ENCODE measurements around the gene ANKRA2.

ANKRA2 gene

DNA sequence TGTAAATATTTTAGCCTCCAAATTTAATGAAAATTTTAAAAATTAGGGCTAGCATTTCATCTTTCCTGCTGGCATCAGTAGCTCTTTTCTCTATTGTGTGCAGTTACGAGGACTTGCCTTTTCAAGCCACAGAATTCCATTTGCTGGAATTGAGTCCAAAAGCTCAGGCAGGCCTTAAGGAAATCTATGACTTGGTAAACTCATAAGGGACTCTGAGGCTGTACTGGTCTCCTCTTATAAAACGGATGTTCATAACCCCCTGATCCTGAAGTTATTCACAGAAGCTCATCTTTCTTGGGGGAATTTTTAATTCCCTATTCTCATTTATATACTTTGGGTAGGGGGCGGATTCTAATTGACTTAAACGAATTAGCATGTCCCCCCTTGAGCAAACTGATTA is 23.4 kb downstream of the ANKRA2 start:
- Histone ChIP-seq H3K9ac (ENCODE audit: low read length) (no peak overlapping the region), H3K27me3 (ENCODE audit: control insufficient read depth, insufficient read depth, low read length) (no peaks in the 10 kb centered on the region), H3K4me1 (ENCODE audit: control insufficient read depth, insufficient read depth, low read length) (peaks cover 41% of the 10 kb centered on the region), H3K9me3 (ENCODE audit: control insufficient read depth, low read length) (no peaks in the 10 kb centered on the region), H3K4me3 (ENCODE audit: low read length) (no peak overlapping the region), H3K36me3 (ENCODE audit: control insufficient read depth, insufficient read depth, low read length) (no peaks in the 10 kb centered on the region)

DNA sequence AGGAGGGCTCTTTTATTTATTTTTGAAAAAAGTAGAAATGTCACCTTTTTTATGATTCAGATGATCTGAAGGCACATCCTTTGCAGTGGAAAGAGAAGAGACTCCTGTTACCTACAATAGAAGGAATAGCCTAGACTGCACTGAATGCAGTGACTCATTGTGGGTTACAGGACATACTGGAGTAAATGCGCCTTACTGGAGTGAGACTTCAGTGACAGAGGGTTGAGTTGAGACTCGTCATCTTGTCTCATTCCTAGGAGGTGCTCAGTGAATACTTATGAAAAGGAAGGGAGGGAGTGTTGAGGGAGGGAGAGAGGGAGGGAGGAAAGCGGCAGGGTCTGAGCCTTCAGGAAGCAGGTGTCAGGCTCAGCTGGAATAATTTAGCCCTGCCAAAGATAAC is 25.2 kb downstream of the ANKRA2 start:
- Histone ChIP-seq H3K27me3 (ENCODE audit: control insufficient read depth, insufficient read depth, low read length) (no peaks in the 10 kb centered on the region), H3K4me3 (ENCODE audit: low read length) (no peak overlapping the region)

DNA sequence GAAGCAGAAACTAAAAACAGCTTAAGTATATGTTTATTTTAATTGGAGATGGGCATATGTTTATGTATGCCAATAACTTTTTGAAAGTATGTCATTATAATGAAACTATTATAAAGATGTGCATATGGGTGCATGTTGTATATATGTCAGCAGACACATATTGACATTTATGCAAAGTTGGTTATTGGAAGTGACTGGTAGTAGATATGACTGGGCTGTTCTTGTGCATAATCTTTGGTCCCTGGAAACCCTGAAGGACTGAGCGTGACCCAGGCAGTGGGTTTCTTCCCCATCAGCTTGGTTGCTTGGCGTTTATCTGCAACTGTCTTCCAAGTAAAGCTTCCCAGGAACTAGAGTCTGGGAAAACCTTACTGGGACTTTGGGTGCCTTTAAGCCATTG is 25.7 kb downstream of the ANKRA2 start:
- Histone ChIP-seq H3K27me3 (ENCODE audit: control insufficient read depth, insufficient read depth, low read length) (no peaks in the 10 kb centered on the region), H3K4me3 (ENCODE audit: low read length) (no peak overlapping the region), H3K9ac (ENCODE audit: low read length) (no peak overlapping the region), H3K9me3 (ENCODE audit: control insufficient read depth, low read length) (no peaks in the 10 kb centered on the region), H3K4me1 (ENCODE audit: control insufficient read depth, insufficient read depth, low read length) (peaks cover 35% of the 10 kb centered on the region), H3K36me3 (ENCODE audit: control insufficient read depth, insufficient read depth, low read length) (no peaks in the 10 kb centered on the region)

More for the DNA sequence above, 25.2 kb downstream of the ANKRA2 start:
- H3K4me1 ChIP-seq (ENCODE audit: control insufficient read depth, insufficient read depth, low read length): peaks cover 40% of the 10 kb centered on the region
- no peaks in the 10 kb centered on the region for H3K9me3 ChIP-seq (ENCODE audit: control insufficient read depth, low read length)
- H3K9ac ChIP-seq (ENCODE audit: low read length): no peak overlapping the region
- H3K36me3 ChIP-seq (ENCODE audit: control insufficient read depth, insufficient read depth, low read length): no peaks in the 10 kb centered on the region

DNA sequence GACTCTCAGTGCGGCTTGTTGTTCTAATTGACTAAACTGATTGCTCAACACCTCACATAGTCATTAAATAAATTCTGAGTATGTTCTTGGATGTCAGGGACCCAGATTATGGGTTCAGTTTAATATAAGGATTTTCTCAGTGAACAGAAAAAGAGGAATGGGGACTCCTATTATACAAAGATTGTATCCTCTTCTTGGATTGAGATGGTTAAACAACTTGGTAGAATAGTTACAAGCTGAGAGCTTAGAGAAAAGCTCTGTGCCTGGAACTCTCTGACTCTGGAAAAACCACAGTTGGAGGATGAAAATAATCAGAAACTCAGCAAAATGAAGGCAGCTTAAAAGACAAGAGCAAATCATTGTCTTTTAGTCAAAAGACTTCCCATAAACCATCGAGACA is 30.5 kb downstream of the ANKRA2 start:
- Histone ChIP-seq H3K4me1 (ENCODE audit: control insufficient read depth, insufficient read depth, low read length) (no peaks in the 10 kb centered on the region), H3K36me3 (ENCODE audit: control insufficient read depth, insufficient read depth, low read length) (no peaks in the 10 kb centered on the region), H3K4me3 (ENCODE audit: low read length) (no peak overlapping the region), H3K27me3 (ENCODE audit: control insufficient read depth, insufficient read depth, low read length) (no peaks in the 10 kb centered on the region), H3K9me3 (ENCODE audit: control insufficient read depth, low read length) (no peaks in the 10 kb centered on the region), H3K9ac (ENCODE audit: low read length) (no peak overlapping the region)

DNA sequence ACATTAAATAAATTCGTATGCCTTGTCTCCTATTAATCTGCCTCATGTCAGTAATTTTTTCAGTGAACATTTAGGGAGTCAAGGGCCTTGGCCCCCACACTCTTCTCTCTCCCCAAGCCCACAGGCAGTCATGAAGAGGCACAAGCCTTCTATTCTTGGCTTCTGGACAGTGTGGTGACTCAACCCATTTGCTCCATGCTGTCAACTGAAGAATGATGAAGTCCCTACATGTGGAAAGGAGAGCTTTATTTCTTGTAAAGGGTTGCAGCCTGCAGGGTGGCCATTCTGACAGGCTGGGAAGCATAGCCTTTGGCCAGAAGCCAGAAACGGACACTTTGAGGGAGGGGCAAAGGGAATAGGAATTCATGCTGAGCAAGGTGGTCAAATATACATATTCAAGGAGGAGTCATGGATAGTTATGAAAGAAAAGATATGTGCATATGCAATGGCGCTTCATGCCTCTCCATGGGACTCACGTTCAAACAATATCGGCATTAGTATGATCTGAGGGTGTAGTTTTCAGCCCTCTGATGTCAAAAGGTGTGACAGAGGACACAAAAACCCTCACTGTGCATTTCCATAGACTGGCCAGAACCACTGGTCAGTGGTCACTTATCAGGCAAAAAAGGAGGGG is 31.3 kb downstream of the ANKRA2 start:
- Histone ChIP-seq H3K4me3 (ENCODE audit: low read length) (no peak overlapping the region), H3K27me3 (ENCODE audit: control insufficient read depth, insufficient read depth, low read length) (no peaks in the 10 kb centered on the region), H3K36me3 (ENCODE audit: control insufficient read depth, insufficient read depth, low read length) (no peaks in the 10 kb centered on the region), H3K4me1 (ENCODE audit: control insufficient read depth, insufficient read depth, low read length) (no peaks in the 10 kb centered on the region), H3K9me3 (ENCODE audit: control insufficient read depth, low read length) (no peaks in the 10 kb centered on the region), H3K9ac (ENCODE audit: low read length) (no peak overlapping the region)

DNA sequence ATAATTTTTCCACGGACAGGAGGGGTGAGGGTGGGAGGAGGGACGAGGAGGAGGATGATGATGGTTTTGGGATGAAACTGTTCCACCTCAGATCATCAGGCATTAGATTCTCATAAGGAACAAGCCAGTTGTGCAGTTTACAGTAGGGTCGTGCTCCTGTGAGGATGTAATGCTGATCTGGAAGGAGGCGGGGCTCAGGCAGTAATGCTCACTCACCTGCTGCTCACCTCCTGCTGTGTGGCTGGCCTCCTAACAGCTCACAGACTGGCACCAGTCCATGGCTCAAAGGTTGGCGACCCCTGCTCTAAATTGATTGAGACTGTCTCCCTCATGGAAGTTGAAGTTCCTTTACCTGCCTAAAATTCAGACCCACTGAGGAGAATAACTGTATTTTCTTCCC is 33.2 kb downstream of the ANKRA2 start:
- H3K27me3 ChIP-seq (ENCODE audit: control insufficient read depth, insufficient read depth, low read length): no peaks in the 10 kb centered on the region
- H3K36me3 ChIP-seq (ENCODE audit: control insufficient read depth, insufficient read depth, low read length): no peaks in the 10 kb centered on the region
- no peak overlapping the region for H3K4me3 ChIP-seq (ENCODE audit: low read length)
- H3K9me3 ChIP-seq (ENCODE audit: control insufficient read depth, low read length): no peaks in the 10 kb centered on the region
- no peak overlapping the region for H3K9ac ChIP-seq (ENCODE audit: low read length)
- no peaks in the 10 kb centered on the region for H3K4me1 ChIP-seq (ENCODE audit: control insufficient read depth, insufficient read depth, low read length)

DNA sequence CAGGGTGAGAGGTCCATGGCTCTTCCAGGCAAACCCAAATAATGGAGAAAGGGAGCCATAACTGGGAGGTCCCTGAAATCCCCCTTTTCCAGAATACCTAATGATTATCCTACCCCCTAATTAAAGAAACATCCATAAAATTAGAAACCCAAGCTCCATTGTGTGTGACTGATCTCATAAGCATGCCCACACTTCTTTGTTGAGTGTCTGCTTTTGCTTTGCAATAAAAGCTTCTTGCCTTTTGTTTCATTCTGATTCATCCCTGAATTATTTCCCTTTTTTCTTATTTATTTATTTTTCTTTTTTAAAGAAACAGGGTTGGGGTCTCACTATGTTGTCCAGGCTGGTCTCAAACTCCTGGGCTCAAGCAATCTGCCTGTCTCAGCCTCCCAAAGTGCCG is 34.1 kb downstream of the ANKRA2 start:
- H3K9me3 ChIP-seq (ENCODE audit: control insufficient read depth, low read length): no peaks in the 10 kb centered on the region
- H3K9ac ChIP-seq (ENCODE audit: low read length): no peak overlapping the region
- H3K36me3 ChIP-seq (ENCODE audit: control insufficient read depth, insufficient read depth, low read length): no peaks in the 10 kb centered on the region
- H3K4me1 ChIP-seq (ENCODE audit: control insufficient read depth, insufficient read depth, low read length): peaks cover 4% of the 10 kb centered on the region
- H3K27me3 ChIP-seq (ENCODE audit: control insufficient read depth, insufficient read depth, low read length): no peaks in the 10 kb centered on the region
- no peak overlapping the region for H3K4me3 ChIP-seq (ENCODE audit: low read length)

DNA sequence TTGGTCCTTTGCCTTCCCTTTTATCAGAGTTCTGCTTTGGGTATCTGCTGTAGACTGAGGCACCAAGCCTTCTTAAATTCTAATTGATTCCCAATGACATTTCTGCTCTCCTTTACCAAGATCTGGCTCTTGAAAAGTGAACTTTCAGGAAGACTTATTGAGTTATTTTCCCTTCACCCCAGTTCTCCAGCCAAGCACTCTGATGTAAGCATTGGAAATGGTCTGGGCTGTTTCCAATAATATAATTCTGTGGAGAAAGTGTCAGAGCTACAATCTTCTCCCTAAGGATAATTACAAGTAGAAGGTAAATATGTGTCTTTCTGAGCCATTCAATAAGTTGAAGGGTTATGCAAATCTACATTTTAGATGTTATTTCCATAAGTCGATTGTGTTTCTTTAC is 36.4 kb downstream of the ANKRA2 start:
- no peak overlapping the region for H3K4me3 ChIP-seq (ENCODE audit: low read length)
- H3K9ac ChIP-seq (ENCODE audit: low read length): no peak overlapping the region
- H3K9me3 ChIP-seq (ENCODE audit: control insufficient read depth, low read length): no peaks in the 10 kb centered on the region
- no peaks in the 10 kb centered on the region for H3K27me3 ChIP-seq (ENCODE audit: control insufficient read depth, insufficient read depth, low read length)
- H3K36me3 ChIP-seq (ENCODE audit: control insufficient read depth, insufficient read depth, low read length): no peaks in the 10 kb centered on the region
- peaks cover 4% of the 10 kb centered on the region for H3K4me1 ChIP-seq (ENCODE audit: control insufficient read depth, insufficient read depth, low read length)

DNA sequence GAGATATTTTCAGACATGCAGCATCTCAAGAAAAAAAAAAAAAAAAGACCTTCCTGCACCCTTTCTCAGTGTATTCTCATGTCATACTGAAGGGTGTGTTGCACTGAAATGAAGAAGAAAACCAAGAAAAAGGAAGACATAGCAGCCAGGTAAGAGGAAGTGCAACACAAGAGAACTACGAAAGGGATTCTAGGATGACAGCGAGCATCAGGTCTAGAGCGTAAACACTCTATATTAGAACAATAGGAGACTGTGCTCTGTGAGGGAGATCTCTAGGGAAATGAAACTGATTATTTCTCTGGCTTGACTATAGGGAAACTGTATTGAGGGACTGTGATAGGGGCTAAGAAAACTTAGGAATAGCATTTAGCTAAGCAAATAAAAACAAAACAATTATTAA is 37.2 kb downstream of the ANKRA2 start:
- no peaks in the 10 kb centered on the region for H3K36me3 ChIP-seq (ENCODE audit: control insufficient read depth, insufficient read depth, low read length)
- H3K9me3 ChIP-seq (ENCODE audit: control insufficient read depth, low read length): no peaks in the 10 kb centered on the region
- H3K4me3 ChIP-seq (ENCODE audit: low read length): no peak overlapping the region
- H3K4me1 ChIP-seq (ENCODE audit: control insufficient read depth, insufficient read depth, low read length): peaks cover 4% of the 10 kb centered on the region
- no peak overlapping the region for H3K9ac ChIP-seq (ENCODE audit: low read length)
- no peaks in the 10 kb centered on the region for H3K27me3 ChIP-seq (ENCODE audit: control insufficient read depth, insufficient read depth, low read length)

DNA sequence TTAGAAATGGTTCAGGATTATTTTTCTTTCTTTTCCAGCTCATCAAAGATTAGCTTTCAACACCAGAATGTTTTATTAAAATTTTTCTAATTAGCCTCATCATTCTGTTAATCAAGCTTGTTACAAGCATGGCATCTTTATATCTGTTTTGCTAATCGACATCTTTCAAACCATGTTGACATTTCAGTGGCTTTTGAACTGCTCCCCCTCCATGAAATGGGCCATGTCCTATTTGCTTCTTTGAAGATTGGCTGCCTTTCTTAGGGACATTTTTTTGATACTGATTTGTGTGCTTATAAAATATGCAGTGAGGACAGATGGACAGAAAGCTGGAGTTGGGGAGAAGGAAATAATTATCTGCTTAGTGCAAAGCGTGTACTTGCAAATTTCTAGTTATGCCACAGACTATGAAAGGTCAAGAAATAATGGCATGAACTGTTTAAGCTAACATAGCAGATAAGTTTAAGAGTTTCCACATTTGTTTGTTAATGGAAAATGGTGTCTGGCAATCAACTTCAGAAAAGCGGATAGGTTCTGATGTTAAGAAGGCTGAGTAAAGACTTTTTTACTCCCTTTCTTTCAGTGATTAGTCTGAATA is 39.7 kb downstream of the ANKRA2 start:
- H3K36me3 ChIP-seq (ENCODE audit: control insufficient read depth, insufficient read depth, low read length): no peaks in the 10 kb centered on the region
- H3K4me1 ChIP-seq (ENCODE audit: control insufficient read depth, insufficient read depth, low read length): peaks cover 4% of the 10 kb centered on the region
- H3K9me3 ChIP-seq (ENCODE audit: control insufficient read depth, low read length): no peaks in the 10 kb centered on the region
- no peak overlapping the region for H3K9ac ChIP-seq (ENCODE audit: low read length)
- no peak overlapping the region for H3K4me3 ChIP-seq (ENCODE audit: low read length)
- no peaks in the 10 kb centered on the region for H3K27me3 ChIP-seq (ENCODE audit: control insufficient read depth, insufficient read depth, low read length)

DNA sequence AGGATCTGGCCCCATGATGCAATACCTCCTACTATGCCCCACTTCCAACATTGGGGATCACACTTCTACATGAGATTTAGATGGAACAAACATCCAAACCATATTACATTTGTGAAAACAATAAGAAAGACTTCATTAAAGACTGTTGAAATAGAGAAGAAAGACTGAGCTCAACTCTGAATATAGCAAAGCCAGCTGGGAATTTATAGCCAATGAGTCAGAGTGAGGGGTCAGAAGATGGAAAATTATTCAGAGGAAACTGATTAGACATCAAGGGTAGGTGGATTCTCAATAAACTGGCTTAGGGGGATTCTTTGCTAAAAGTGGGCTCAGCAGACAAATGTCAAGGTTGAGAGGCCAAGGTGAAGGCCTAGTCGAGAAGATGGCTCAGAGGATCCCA is 41.6 kb downstream of the ANKRA2 start:
- Histone ChIP-seq H3K36me3 (ENCODE audit: control insufficient read depth, insufficient read depth, low read length) (no peaks in the 10 kb centered on the region), H3K4me1 (ENCODE audit: control insufficient read depth, insufficient read depth, low read length) (peaks cover 9% of the 10 kb centered on the region), H3K9me3 (ENCODE audit: control insufficient read depth, low read length) (no peaks in the 10 kb centered on the region), H3K4me3 (ENCODE audit: low read length) (no peak overlapping the region), H3K27me3 (ENCODE audit: control insufficient read depth, insufficient read depth, low read length) (no peaks in the 10 kb centered on the region), H3K9ac (ENCODE audit: low read length) (no peak overlapping the region)

DNA sequence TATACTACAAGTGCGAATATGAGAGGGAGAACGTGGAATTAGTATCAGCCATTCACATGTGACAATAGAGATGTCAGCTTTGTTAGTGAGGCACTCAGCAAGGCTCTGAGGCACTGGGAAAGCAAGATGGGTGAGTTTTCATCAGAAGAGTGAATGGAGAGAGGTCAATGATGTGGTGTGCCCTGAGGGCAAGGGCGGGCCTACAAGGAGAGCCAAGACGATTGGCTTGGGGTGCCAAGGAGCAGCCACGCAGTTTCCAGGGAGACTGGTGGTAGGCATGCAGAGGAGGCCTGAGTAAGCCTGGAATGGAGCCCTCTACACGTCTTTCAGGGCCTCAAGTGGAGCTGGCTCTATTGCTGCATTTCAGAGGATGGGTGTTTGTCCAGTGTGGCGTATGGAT is 42.5 kb downstream of the ANKRA2 start:
- H3K9ac ChIP-seq (ENCODE audit: low read length): no peak overlapping the region
- no peaks in the 10 kb centered on the region for H3K27me3 ChIP-seq (ENCODE audit: control insufficient read depth, insufficient read depth, low read length)
- H3K36me3 ChIP-seq (ENCODE audit: control insufficient read depth, insufficient read depth, low read length): no peaks in the 10 kb centered on the region
- peaks cover 9% of the 10 kb centered on the region for H3K4me1 ChIP-seq (ENCODE audit: control insufficient read depth, insufficient read depth, low read length)
- H3K9me3 ChIP-seq (ENCODE audit: control insufficient read depth, low read length): no peaks in the 10 kb centered on the region
- H3K4me3 ChIP-seq (ENCODE audit: low read length): no peak overlapping the region

All from mucosa of stomach (tissue), 1 donor.